GM12864 (cell line): ENCODE data around the gene ZNF512B.

Experiments used
- DNase-seq: peaks from one replicate; pipeline ENCODE4 v3.0.0-alpha.2; 2011; ENCODE audit warnings: low read depth
- H3K4me3 ChIP-seq: 2 replicates; pipeline ENCODE4 v1.5.1; 2011; ENCODE audit warnings: mild to moderate bottlenecking, low read depth, low read length, control low read depth
- TF ChIP-seq, protein P1 (sequence below): IDR thresholded peaks from 2 replicates; pipeline ENCODE4 v1.5.1; 2011; ENCODE audit warnings: low read depth, mild to moderate bottlenecking, moderate library complexity, low read length, control low read depth, inconsistent platforms; ENCODE audit errors: missing control alignments

ZNF512B gene

DNA sequence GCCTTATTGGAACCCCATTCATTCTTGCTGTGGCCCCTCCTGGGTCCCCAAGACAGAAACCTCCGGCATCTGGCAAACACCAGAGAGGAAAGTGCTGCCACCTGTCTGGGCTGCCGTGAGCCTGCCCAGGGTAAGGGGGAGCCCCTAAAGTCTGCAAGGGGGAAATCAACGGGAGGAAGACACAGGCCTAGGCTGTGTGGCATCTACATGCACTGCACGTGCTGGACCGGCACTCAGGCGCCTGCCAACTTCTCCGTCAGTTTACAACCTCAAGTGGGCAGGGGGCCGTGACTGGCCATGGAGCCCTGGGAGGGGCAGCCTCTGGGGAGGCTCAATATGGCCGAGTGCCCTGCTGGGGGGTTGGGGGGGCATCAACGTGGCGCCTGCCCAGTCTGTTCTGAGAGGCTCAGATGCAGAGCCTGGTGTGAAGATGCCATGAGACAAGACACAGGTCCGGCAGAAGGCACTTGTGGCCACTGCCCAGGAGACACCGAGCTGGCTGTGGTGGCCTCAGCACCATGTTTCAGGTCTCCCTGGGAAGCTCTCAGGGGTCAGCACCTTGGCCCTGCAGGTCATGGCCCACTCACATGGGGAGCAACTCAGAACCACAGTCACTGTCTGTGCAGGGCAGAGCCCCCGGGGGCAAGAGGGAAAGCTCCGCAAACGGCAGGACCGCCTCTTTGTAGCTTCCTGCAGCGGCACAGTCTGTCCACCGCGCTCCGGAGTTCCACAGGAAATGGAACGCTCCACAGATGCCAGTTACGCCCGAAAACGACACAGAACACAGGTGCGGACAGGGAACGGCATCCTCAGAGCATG is 21.9 kb downstream of the ZNF512B start:
- TF ChIP-seq, protein P1, sequence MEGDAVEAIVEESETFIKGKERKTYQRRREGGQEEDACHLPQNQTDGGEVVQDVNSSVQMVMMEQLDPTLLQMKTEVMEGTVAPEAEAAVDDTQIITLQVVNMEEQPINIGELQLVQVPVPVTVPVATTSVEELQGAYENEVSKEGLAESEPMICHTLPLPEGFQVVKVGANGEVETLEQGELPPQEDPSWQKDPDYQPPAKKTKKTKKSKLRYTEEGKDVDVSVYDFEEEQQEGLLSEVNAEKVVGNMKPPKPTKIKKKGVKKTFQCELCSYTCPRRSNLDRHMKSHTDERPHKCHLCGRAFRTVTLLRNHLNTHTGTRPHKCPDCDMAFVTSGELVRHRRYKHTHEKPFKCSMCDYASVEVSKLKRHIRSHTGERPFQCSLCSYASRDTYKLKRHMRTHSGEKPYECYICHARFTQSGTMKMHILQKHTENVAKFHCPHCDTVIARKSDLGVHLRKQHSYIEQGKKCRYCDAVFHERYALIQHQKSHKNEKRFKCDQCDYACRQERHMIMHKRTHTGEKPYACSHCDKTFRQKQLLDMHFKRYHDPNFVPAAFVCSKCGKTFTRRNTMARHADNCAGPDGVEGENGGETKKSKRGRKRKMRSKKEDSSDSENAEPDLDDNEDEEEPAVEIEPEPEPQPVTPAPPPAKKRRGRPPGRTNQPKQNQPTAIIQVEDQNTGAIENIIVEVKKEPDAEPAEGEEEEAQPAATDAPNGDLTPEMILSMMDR = peak; percentile 1
- H3K4me3 ChIP-seq = no peak overlapping the region
- no peak for DNase-seq

DNA sequence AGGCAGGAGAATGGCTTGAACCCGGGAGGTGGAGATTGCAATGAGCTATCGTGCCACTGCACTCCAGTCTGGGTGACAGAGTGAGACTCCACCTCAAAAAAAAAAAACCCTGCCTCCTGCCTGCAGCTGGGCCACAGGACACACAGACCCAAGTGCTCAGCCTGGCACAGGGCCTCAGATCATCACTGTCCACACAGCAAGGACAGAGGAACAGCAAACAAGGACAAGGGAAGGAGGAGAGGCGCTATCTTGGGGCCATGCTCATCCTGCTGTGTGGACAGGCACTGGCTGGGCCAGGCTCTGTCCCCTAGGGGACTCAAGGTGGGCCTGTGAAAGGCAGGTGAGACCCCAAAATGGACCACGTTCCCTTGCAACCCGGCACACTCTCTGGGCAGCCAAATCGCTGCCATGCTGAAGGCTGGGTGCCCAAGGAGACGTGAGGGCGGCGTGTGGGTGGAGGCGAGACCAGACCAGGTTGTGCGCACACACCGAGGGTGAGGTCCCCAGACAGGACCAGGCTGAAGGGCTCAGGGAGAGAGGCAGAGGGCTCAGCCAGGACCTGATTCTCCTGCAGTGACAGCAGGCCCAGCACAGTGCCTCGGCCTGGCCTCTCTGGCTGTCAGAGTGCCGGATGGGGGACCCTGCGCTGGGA is 22.6 kb downstream of the ZNF512B start:
- TF ChIP-seq, protein P1 = no peak
- DNase-seq = no peak
- H3K4me3 ChIP-seq = no peak overlapping the region

DNA sequence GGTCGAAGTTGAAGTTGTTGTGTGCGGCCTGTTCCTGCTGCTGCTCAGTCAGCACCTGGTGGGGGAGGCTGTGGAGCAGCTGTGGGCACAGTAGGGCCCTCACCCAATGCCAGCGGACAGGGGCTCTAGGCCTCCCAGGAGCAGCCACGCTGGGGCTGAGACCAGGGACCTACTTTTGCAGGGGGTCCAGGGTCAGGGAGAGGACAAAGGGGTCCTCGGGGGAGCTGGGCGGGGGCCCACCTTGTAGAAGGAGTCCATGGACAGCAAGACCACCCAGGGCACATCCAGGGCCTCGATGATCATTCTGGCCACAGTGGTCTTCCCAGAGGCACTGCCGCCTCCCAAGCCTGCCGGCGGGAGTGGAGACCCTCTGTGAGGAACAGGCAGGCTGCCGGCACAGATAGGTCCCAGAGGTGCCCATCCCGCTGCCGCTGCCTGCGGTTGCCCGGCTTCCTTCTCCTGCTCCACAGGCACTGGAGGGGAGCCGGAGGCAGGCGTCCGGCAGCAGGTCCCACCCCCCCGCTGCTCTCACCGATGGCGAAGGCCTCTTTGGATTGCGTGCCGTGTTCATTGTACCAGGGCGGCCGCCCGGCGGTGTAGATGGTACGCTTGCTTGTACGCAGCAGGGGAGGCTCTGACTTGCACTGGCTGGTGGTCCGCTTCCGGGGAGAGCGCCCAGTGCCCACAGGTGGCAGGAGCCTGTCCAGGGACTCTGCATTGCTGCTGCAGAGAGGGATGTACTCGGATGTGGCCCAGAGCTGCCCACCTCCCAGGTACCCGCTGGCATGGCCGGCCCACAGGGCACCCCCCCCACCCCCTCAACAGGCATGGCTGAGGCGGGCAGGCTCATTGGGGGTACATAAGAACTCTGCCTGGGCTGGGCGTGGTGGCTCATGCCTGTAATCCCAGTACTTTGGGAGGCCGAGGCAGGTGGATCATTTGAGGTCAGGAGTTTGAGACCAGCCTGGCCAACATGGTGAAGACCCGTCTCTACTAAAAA is 23.5 kb downstream of the ZNF512B start:
- DNase-seq = no peak
- H3K4me3 ChIP-seq = no peak overlapping the region
- TF ChIP-seq, protein P1 = no peak

DNA sequence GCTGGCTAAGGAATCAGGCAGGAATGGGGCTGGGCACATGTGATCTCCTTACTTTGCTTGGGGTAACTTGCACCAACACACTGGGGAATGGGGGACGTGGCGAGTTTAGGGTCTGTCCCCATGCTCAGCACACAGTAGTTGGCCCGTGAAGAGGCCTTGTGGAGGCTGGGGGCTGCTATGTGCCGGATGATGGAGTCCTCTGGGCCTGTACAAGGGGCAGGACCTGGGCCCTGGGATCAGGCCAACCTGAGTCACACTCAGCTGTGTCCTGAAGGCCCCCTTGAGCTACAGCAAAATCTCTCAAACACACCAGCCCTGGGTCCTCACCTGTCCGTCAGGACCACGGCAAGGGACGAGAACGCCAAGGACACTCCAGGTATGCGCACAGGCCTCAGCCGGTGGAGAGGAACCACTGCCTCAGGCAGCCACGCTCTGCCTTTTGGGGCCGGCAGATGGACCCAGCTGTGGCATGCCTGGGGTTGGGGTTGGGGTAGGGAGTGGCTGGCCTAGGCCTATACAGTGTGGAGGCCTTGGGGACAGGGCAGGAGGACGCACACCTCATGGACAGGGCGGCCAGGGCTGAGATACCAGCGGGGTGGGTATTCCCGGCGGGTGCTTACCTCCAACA is 24.6 kb downstream of the ZNF512B start:
- no peak overlapping the region for H3K4me3 ChIP-seq
- no peak for DNase-seq
- TF ChIP-seq, protein P1 = no peak

DNA sequence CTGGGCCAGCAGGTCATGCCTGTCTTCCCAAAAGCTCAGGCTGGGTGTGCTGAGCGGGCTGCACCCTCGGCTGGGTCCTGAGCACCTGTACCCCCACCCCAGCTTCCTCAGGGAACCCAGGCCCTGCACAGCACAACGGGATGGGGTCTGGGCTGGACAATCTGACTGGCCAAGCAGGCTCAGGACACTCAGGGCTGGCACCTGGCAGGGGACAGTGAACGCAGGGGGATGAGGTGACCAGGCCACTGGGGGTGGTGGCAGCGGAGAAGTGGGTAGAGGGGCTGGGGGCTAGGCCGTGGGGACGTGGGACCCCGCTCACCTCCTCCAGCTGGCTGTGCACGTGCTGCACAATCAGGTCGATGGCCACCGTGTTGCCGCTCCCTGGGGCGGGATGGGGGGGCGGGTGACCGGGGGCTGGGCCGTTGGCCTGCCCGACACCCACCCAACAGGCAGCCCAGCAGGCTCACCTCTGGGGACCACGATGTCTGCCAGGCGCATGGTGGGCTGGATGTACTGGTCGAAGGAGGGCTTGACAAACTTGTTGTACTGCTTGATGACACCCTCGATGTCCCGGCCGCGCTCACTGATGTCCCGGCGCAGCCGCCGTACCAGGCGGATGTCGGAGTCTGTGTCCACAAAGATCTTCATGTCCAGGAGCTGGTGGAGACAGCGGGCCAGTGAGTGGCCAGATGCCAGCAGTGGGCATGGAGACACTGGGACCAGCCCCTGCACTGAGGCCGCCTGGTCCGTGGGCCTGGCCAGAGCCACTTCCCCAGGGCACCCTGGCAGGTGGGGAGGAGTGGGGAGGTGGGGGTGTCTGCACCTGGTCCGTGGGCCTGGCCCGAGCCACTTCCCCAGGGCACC is 25.4 kb downstream of the ZNF512B start:
- TF ChIP-seq, protein P1 = no peak
- DNase-seq = no peak
- no peak overlapping the region for H3K4me3 ChIP-seq

DNA sequence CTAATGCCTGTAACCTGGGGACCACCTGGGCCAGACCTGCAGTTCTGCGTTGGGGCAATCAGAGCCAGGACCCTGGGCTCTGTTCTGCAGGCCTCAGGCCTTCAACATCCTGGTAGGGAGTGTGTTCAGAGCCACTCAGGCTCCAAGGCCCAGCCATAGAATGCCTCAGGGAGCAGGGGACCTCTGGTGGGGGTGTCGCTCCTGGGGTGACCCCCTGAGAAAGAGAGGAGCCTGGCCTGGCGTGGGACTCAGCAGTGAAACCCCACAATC is 26.0 kb downstream of the ZNF512B start:
- no peak overlapping the region for H3K4me3 ChIP-seq
- TF ChIP-seq, protein P1 = no peak
- DNase-seq = no peak
